Spleen (tissue), 7 donors: ENCODE results near the gene CTTN.

Experiments
- CTCF ChIP-seq, 11 experiments: fragments of 200-600 bp in 7 of 11; fragments of 450-650 bp in 4 of 11; sonication (generic) in 4 of 11; IDR thresholded peaks in 8 of 11; conservative IDR thresholded peaks in 3 of 11; 1 replicate in 7 of 11; 2 replicates in 4 of 11; pipeline versions ENCODE4 v1.4.0 to v1.8.0; 2016 to 2021; ENCODE audit warnings: antibody characterized with exemption in 11 of 11, inconsistent platforms in 4 of 11, mild to moderate bottlenecking in 1 of 11
- POLR2AphosphoS5 ChIP-seq, 3 donors: sonication (generic); formaldehyde crosslinking; IDR thresholded peaks; one replicate each; pipeline ENCODE4 v1.5.1; 2017; ENCODE audit warnings: antibody characterized with exemption in 3 of 3
- donor health status: DM: no; HTN: no; CAD: no; lungs with moderate emphysema.
- donor health status: DM: no; HTN: no; CAD: no.
- donor health status: DM: no; HTN: no; CAD: no.

- no peak for TF ChIP-seq CTCF (IDR thresholded peaks at IDR 0.05 in 8 of 11, conservative IDR thresholded peaks at IDR 0.05 in 3 of 11)
- TF ChIP-seq POLR2AphosphoS5 (IDR thresholded peaks at IDR 0.05): no peak
Observed at GRCh38 chr11:70404244-70404643, 5.9 kb downstream of the CTTN start.
